ENCODE measurements around the gene ITPR3.
A peak's percentile ranks its signal among the peaks of the same experiment; 100 is the strongest.

Gene ITPR3

GRCh38 chr6:33740204-33740608, 119.1 kb downstream of the ITPR3 start:
- Histone ChIP-seq H3K4me3 (ENCODE audit: extremely low read depth, insufficient read depth, low read length, poor library complexity, severe bottlenecking) (no peak overlapping the region), H3K27ac (ENCODE audit: low read depth, low read length, severe bottlenecking) (no peak overlapping the region)
- 88 to 89% methylated on average over 5 to 6 of the region's 6 CpGs for WGBS, 2 experiments (ENCODE audit: insufficient coverage in 2 of 2)

GRCh38 chr6:33740794-33741193, 119.7 kb downstream of the ITPR3 start:
- peaks cover 19% of the 10 kb centered on the region for H3K36me3 ChIP-seq (ENCODE audit: control insufficient read depth, insufficient read depth, low read length)
- H3K9me3 ChIP-seq (ENCODE audit: control insufficient read depth, low read length) = no peaks in the 10 kb centered on the region
- peaks cover 25% of the 10 kb centered on the region for H3K4me1 ChIP-seq (ENCODE audit: control insufficient read depth, insufficient read depth, low read length, poor library complexity, severe bottlenecking)
- WGBS, 2 experiments (ENCODE audit: insufficient coverage in 2 of 2) = 89 to 96% methylated on average over 1 to 5 of the region's 5 CpGs
- H3K27ac ChIP-seq (ENCODE audit: low read depth, low read length, severe bottlenecking) = no peak overlapping the region
- H3K4me3 ChIP-seq (ENCODE audit: extremely low read depth, insufficient read depth, low read length, poor library complexity, severe bottlenecking) = no peak overlapping the region

More at GRCh38 chr6:33740204-33740608, 119.1 kb downstream of the ITPR3 start:
- H3K4me1 ChIP-seq (ENCODE audit: control insufficient read depth, insufficient read depth, low read length, poor library complexity, severe bottlenecking) = peaks cover 19% of the 10 kb centered on the region
- no peaks in the 10 kb centered on the region for H3K9me3 ChIP-seq (ENCODE audit: control insufficient read depth, low read length)
- peaks cover 19% of the 10 kb centered on the region for H3K36me3 ChIP-seq (ENCODE audit: control insufficient read depth, insufficient read depth, low read length)

GRCh38 chr6:33742092-33742491, 121.0 kb downstream of the ITPR3 start:
- Histone ChIP-seq H3K36me3 (ENCODE audit: control insufficient read depth, insufficient read depth, low read length) (peaks cover 19% of the 10 kb centered on the region), H3K27ac (ENCODE audit: low read depth, low read length, severe bottlenecking) (no peak overlapping the region), H3K4me1 (ENCODE audit: control insufficient read depth, insufficient read depth, low read length, poor library complexity, severe bottlenecking) (peaks cover 32% of the 10 kb centered on the region), H3K9me3 (ENCODE audit: control insufficient read depth, low read length) (no peaks in the 10 kb centered on the region), H3K4me3 (ENCODE audit: extremely low read depth, insufficient read depth, low read length, poor library complexity, severe bottlenecking) (no peak overlapping the region)
- WGBS, 2 experiments (ENCODE audit: insufficient coverage in 2 of 2) = 85 to 91% methylated on average over 8 to 9 of the region's 9 CpGs

- Histone ChIP-seq H3K4me1 (ENCODE audit: control insufficient read depth, insufficient read depth, low read length, poor library complexity, severe bottlenecking) (peaks cover 39% of the 10 kb centered on the region), H3K9me3 (ENCODE audit: control insufficient read depth, low read length) (no peaks in the 10 kb centered on the region), H3K36me3 (ENCODE audit: control insufficient read depth, insufficient read depth, low read length) (peaks cover 16% of the 10 kb centered on the region), H3K27ac (ENCODE audit: low read depth, low read length, severe bottlenecking) (no peak overlapping the region), H3K4me3 (ENCODE audit: extremely low read depth, insufficient read depth, low read length, poor library complexity, severe bottlenecking) (no peak overlapping the region)
- WGBS, 2 experiments (ENCODE audit: insufficient coverage in 2 of 2) = 41 to 70% methylated on average over 4 to 7 of the region's 7 CpGs
Measured at GRCh38 chr6:33742837-33743236, 121.7 kb downstream of the ITPR3 start.

GRCh38 chr6:33744001-33744848, 123.1 kb downstream of the ITPR3 start:
- Histone ChIP-seq H3K4me1 (ENCODE audit: control insufficient read depth, insufficient read depth, low read length, poor library complexity, severe bottlenecking) (peaks cover 39% of the 10 kb centered on the region), H3K4me3 (ENCODE audit: extremely low read depth, insufficient read depth, low read length, poor library complexity, severe bottlenecking) (no peak overlapping the region), H3K27ac (ENCODE audit: low read depth, low read length, severe bottlenecking) (no peak overlapping the region), H3K36me3 (ENCODE audit: control insufficient read depth, insufficient read depth, low read length) (peaks cover 9% of the 10 kb centered on the region), H3K9me3 (ENCODE audit: control insufficient read depth, low read length) (no peaks in the 10 kb centered on the region)
- WGBS, 2 experiments (ENCODE audit: insufficient coverage in 2 of 2) = 57 to 64% methylated on average over 5 to 8 of the region's 11 CpGs

GRCh38 chr6:33744895-33745546, 123.9 kb downstream of the ITPR3 start:
- Histone ChIP-seq H3K27ac (ENCODE audit: low read depth, low read length, severe bottlenecking) (peak overlapping the region; percentile 77), H3K36me3 (ENCODE audit: control insufficient read depth, insufficient read depth, low read length) (peaks cover 9% of the 10 kb centered on the region), H3K4me1 (ENCODE audit: control insufficient read depth, insufficient read depth, low read length, poor library complexity, severe bottlenecking) (peaks cover 39% of the 10 kb centered on the region), H3K4me3 (ENCODE audit: extremely low read depth, insufficient read depth, low read length, poor library complexity, severe bottlenecking) (peak overlapping the region; percentile 36), H3K9me3 (ENCODE audit: control insufficient read depth, low read length) (no peaks in the 10 kb centered on the region)
- 68 to 70% methylated on average over 10 of the region's 13 CpGs for WGBS, 2 experiments (ENCODE audit: insufficient coverage in 2 of 2)

- Histone ChIP-seq H3K9me3 (ENCODE audit: control insufficient read depth, low read length) (no peaks in the 10 kb centered on the region), H3K36me3 (ENCODE audit: control insufficient read depth, insufficient read depth, low read length) (peaks cover 9% of the 10 kb centered on the region), H3K4me1 (ENCODE audit: control insufficient read depth, insufficient read depth, low read length, poor library complexity, severe bottlenecking) (peaks cover 39% of the 10 kb centered on the region), H3K27ac (ENCODE audit: low read depth, low read length, severe bottlenecking) (peak overlapping the region; percentile 77), H3K4me3 (ENCODE audit: extremely low read depth, insufficient read depth, low read length, poor library complexity, severe bottlenecking) (peak overlapping the region; percentile 36)
- WGBS, 2 experiments (ENCODE audit: insufficient coverage in 2 of 2) = 86 to 89% methylated on average over 6 of the region's 7 CpGs
Measured at GRCh38 chr6:33745548-33745947, 124.4 kb downstream of the ITPR3 start.

Measured in mesodermal cell (in vitro differentiated cells).